Ectodermal cell (in vitro differentiated cells): ENCODE results near the gene ST7L.

Experiments used
- H3K27ac ChIP-seq: 2 replicates; pipeline ENCODE4 v1.7.0; 2013; ENCODE audit warnings: mild to moderate bottlenecking, low read depth, low read length; ENCODE audit not compliant: insufficient read depth, poor library complexity, severe bottlenecking
- H3K27me3 ChIP-seq: 2 replicates; pipeline ENCODE4 v1.7.0; 2013; ENCODE audit warnings: mild to moderate bottlenecking, low read length; ENCODE audit not compliant: insufficient read depth, control insufficient read depth, poor library complexity, severe bottlenecking
- H3K36me3 ChIP-seq: one replicate; pipeline ENCODE4 v1.7.0; 2013; ENCODE audit warnings: low read length; ENCODE audit not compliant: control insufficient read depth, insufficient read depth
- H3K4me1 ChIP-seq: one replicate; pipeline ENCODE4 v1.7.0; 2013; ENCODE audit warnings: low read length; ENCODE audit not compliant: control insufficient read depth, insufficient read depth
- H3K4me3 ChIP-seq: 2 replicates; pipeline ENCODE4 v1.7.0; 2013; ENCODE audit warnings: low read depth, low read length, control low read depth; ENCODE audit not compliant: insufficient read depth
- H3K9me3 ChIP-seq: 2 replicates; pipeline ENCODE4 v1.7.0; 2013; ENCODE audit warnings: mild to moderate bottlenecking, low read length, moderate library complexity; ENCODE audit not compliant: control insufficient read depth
- WGBS, 2 experiments: methylation state at CpG; one replicate each; pipeline ENCODE4 v1.1.7; 2013; ENCODE audit warnings: missing lambda C conversion rate in 2 of 2; 5-methylcytosine and 5-hydroxymethylcytosine counted together

Gene ST7L

DNA sequence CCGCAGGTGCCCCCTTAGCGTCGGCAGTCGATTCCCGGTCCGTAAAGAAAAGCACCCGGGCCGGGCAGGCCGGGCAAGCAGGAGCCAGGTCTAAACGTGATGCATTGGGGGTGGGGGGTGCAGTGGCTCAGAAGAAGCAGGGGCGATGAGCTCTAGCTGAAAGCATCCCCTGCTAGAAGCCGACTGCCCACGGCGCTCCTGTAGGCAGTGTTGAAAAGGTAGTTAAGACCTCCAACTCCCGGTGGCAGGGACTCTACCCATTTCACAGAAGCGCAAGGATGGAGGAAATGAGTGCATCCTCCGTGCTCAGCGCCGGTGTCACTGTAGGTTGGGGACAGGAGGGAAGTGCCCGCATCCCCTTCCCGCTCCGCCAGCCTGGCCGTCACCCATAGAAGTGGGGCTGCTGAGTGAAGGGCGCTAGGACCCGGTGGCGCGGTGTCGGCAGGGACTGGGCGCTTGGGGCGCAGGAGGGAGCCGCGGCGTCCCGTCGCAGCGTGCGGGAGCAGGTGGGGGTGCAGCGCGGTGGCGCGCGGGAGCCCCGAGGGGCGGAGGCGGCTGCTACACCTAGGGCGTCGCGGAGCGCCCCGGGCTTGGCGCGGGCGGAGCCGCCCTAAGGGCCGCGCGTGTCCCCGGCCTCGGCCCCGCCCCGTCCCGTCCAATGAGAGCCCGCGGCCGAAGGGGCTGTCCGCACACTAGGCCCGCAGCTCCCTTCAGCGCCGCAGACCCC lies 110.5 kb downstream of the ST7L start, which contains the start of gene WNT2B:
TSS of gene WNT2B (plus strand) at position 688 of the 727 bp plus-strand sequence. CDS start 298 bp downstream, outside the sequence.
- Histone ChIP-seq H3K27ac (no peak within 1 kb of the TSS), H3K9me3 (no peaks in the 10 kb centered on the region), H3K4me1 (peaks cover 39% of the 10 kb centered on the region), H3K36me3 (no peaks in the 10 kb centered on the region), H3K4me3 (peak within 1 kb of the TSS; percentile 52), H3K27me3 (peaks cover 91% of the 10 kb centered on the region)
- 0 to 1% methylated on average over 69 of the region's 69 CpGs for WGBS, 2 experiments

DNA sequence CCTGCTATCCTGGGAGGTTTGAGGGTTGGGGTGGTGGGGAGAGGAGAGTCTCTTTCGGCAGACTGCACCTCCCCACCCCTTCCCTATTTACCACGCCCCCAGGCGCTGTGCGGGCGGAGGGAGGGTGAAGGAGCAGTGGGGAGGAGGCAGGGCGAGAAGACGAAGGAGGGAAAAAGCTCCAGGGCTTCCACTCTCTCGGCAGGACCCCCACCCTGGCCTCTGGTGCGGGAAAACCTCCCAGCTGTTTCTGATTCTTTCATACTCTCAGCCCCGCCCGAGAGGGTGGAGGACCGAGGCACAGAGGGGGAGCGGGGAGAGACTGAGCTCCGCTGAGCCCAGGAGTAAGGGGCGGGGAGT lies 111.0 kb downstream of the ST7L start:
- no peaks in the 10 kb centered on the region for H3K36me3 ChIP-seq
- peaks cover 96% of the 10 kb centered on the region for H3K27me3 ChIP-seq
- H3K4me1 ChIP-seq: peaks cover 37% of the 10 kb centered on the region
- H3K27ac ChIP-seq: no peak overlapping the region
- H3K9me3 ChIP-seq: no peaks in the 10 kb centered on the region
- WGBS, 2 experiments: 0 to 1% methylated on average over 14 of the region's 15 CpGs
- peak overlapping the region; percentile 52 for H3K4me3 ChIP-seq

DNA sequence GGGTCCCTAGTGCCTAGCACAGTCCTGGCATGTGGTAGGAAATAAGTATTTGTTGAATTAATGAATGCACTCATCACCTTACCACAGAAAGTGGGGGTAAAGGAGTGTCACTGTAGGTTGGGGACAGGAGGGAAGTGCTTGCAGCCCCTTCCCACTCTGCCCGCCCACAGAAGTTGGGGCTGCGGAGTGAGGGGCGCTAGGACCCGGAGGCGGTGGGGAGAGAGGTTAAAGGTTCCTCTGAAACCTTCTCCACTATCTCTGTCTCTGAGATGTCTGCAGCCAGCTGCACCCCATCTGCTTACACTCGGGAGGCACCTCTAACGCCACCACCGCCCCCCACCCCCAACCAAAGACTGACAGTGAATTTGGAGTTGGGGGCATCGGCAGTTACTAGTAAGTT lies 111.6 kb downstream of the ST7L start:
- Histone ChIP-seq H3K27me3 (peaks cover 99% of the 10 kb centered on the region), H3K27ac (no peak overlapping the region), H3K4me3 (peak overlapping the region; percentile 52), H3K36me3 (no peaks in the 10 kb centered on the region), H3K4me1 (peaks cover 35% of the 10 kb centered on the region), H3K9me3 (no peaks in the 10 kb centered on the region)
- WGBS, 2 experiments: 56 to 84% methylated on average over 8 to 9 of the region's 9 CpGs

DNA sequence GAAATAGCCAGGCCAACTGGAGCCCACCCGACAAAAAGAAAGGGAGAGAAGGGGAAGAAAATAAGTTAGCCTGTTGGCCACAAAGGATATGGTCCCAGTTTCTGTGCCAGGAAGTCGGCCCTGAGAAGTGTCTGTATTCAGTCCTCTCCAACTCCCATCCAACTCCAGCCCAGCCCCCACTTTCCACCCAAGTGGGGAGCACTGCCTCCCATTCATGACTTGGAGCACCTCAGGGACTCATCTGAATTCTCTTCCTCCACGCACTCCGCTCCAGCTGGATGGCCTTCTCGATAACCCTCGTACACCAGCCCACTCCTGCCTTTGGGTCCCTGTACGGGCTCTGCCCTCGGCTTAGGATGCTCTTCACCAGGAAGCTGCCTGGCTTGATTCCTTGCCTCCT lies 112.2 kb downstream of the ST7L start:
- WGBS, 2 experiments: 84 to 86% methylated on average over 8 of the region's 8 CpGs
- H3K36me3 ChIP-seq: no peaks in the 10 kb centered on the region
- no peaks in the 10 kb centered on the region for H3K9me3 ChIP-seq
- H3K27ac ChIP-seq: no peak overlapping the region
- H3K4me3 ChIP-seq: no peak overlapping the region
- H3K27me3 ChIP-seq: peaks cover 99% of the 10 kb centered on the region
- peaks cover 35% of the 10 kb centered on the region for H3K4me1 ChIP-seq

DNA sequence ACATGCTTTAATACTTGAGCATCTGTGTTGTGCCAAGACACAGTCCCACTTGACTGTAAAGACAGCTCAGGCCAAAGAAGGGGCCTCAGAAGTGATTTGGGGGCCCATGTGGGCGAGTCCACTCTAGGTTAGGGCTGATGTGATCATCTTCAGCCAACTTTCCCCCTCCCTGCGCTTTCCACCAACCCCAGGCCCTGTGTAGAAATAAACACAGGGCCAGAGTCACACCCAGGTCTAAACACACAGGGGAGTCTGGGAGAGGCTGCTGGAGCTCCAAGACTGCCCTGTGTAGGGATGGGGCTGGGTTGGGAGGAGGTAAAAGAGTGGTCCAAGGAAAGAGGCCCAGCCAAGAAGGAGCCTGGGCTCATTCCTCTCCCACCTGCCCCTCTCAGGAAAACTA lies 112.6 kb downstream of the ST7L start:
- Histone ChIP-seq H3K4me3 (no peak overlapping the region), H3K4me1 (peaks cover 35% of the 10 kb centered on the region), H3K36me3 (no peaks in the 10 kb centered on the region), H3K27ac (no peak overlapping the region), H3K27me3 (peaks cover 99% of the 10 kb centered on the region), H3K9me3 (no peaks in the 10 kb centered on the region)
- 79 to 94% methylated on average over 1 to 2 of the region's 2 CpGs for WGBS, 2 experiments

DNA sequence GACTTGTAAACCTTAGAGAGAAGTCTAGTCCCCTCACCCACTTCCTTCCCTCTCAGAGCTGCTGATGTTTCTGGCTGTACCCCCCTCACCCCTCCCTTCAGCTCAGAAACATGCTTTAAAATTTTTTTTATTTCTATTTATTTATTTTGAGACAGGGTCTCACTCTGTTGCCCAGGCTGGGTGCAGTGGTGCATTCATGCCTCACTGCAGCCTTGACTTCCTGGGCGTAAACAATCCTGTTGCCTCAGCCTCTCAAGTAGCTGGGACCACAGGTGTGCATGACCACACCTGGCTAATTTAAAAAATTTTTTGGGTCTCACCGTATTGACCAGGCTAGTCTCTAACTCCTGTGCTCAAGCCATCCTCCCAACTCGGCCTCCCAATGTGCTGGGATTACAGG lies 113.1 kb downstream of the ST7L start:
- WGBS, 2 experiments: 86 to 93% methylated on average over 3 of the region's 3 CpGs
- Histone ChIP-seq H3K9me3 (no peaks in the 10 kb centered on the region), H3K27me3 (peaks cover 99% of the 10 kb centered on the region), H3K4me1 (peaks cover 35% of the 10 kb centered on the region), H3K36me3 (no peaks in the 10 kb centered on the region), H3K4me3 (no peak overlapping the region), H3K27ac (no peak overlapping the region)

DNA sequence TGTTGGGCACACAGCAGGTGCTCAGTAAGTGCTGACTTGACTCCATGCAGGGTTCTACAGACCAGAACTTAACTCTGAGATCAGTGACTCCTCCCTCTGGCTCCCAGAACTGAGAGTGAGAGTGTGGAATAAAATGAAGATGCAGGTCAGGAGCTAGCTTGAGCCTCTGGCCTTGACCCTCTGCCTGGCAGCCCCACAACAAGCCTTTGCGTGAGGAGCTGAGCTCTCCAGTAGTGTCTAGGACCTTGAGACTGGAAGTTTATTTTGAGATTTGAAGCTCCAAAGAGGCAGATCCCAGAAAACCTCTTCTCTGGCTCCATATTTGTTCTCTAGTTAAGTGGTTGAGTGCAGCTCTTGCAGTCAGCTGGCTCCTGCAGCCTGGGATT lies 113.5 kb downstream of the ST7L start:
- Histone ChIP-seq H3K4me1 (peaks cover 33% of the 10 kb centered on the region), H3K9me3 (no peaks in the 10 kb centered on the region), H3K27me3 (peaks cover 99% of the 10 kb centered on the region), H3K4me3 (no peak overlapping the region), H3K36me3 (no peaks in the 10 kb centered on the region), H3K27ac (no peak overlapping the region)
- 83 to 94% methylated on average over 1 of the region's 1 CpG for WGBS, 2 experiments

DNA sequence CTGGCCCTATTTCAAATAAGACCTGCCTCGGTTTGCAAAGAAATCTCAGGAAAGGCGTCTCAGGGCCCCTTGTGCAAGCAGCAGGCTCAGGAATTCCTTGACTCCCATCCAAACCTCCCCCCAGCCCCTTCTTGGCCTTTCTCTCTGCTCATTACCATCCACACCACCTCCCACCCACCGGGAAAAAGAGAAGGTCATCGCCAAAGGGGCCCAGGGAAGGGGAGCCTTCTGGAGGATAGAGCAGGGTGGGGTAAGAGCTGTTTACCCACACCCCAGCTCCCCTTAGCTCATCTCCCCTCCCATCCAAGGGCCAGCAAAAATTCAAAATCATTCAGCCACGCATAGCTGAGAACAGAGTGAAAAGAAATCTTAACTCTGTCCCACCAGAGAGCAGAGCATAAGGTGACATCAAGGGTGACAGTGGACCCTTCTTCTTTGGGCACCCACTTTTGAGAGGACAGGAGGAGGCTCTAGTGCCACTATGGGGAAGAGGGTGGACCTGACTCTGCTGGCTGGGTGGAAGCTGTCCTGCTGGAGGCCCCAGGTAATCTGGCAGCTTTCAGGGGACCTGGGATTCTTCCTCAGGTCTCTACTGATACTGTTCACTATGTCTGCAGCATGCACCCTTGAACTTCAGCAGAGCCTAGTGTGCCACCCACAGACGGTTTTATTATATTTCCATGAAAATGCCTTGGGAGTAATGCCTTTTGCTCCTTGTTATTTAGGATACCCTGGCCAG lies 114.1 kb downstream of the ST7L start:
- Histone ChIP-seq H3K27me3 (peaks cover 94% of the 10 kb centered on the region), H3K27ac (no peak overlapping the region), H3K4me3 (no peak overlapping the region), H3K4me1 (peaks cover 30% of the 10 kb centered on the region), H3K9me3 (no peaks in the 10 kb centered on the region), H3K36me3 (no peaks in the 10 kb centered on the region)
- WGBS, 2 experiments: 62 to 72% methylated on average over 4 to 5 of the region's 6 CpGs

DNA sequence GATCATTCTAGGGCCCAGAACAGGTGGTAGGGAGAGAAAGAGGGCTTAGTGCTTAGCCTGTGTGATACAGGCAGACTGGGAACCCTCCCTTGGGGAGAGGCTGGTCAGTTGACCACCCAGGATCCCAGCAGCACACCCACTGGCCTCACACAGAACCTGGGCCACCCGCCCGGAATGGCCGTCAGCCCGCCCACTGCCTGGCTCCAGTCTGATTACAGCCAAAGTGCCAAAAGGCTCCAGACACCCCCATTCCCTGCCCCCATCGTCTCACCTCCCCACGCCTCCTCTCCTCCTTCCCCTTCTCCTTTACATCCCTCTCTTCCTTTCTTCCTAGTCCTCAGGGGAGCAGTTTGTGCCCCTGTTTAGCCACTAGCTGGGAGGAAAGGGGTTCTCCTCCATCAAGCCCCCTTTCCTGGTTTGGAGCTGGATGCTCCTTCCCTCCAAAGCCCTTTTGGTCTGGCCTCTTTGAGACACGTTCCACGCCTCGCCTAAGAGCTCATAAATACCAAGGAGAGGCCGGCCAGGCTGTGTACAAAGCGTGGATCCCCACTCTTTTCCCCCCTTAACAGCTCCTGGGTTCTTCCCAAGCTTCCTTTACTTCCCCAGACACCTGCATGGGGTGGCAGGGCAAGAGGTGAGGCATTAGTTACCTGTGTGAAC lies 114.8 kb downstream of the ST7L start:
- H3K36me3 ChIP-seq: no peaks in the 10 kb centered on the region
- peaks cover 87% of the 10 kb centered on the region for H3K27me3 ChIP-seq
- no peak overlapping the region for H3K27ac ChIP-seq
- 74 to 78% methylated on average over 11 of the region's 11 CpGs for WGBS, 2 experiments
- H3K4me1 ChIP-seq: peaks cover 27% of the 10 kb centered on the region
- H3K9me3 ChIP-seq: no peaks in the 10 kb centered on the region
- no peak overlapping the region for H3K4me3 ChIP-seq

DNA sequence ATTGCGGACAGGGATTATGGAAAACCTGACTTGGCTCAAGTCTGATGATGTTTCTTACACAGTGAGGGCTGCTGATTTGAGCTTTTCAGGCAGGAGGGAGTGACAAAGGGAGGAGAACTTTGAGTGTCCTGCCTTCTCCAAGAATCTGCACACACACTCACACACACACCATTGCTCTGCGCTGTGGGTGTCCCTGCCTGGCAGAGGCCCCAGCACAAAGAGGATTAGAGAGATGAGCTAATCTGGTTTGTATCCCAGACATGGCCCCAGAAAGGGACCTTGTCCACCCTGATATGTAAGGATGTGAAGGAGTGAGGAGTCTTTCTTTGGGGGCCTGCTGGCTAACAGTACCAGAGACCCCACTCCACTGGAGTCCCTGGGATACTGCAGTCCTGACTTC lies 116.1 kb downstream of the ST7L start:
- H3K36me3 ChIP-seq: no peaks in the 10 kb centered on the region
- no peaks in the 10 kb centered on the region for H3K9me3 ChIP-seq
- peaks cover 25% of the 10 kb centered on the region for H3K4me1 ChIP-seq
- 35 to 62% methylated on average over 2 of the region's 2 CpGs for WGBS, 2 experiments
- H3K4me3 ChIP-seq: no peak overlapping the region
- H3K27ac ChIP-seq: no peak overlapping the region
- H3K27me3 ChIP-seq: peaks cover 74% of the 10 kb centered on the region
